Pulmonary artery endothelial cell (primary cell): Measurements from ENCODE around the gene TEAD2. TPM values are rescaled to one million over a fixed set of nuclear protein-coding genes. Genes with fewer than 3 reads are reported as not detected.
A peak's percentile ranks its signal among the peaks of the same experiment; 100 is the strongest.
"Not testable (repeated sequence)": the region's sequence is repeated elsewhere in the genome, so short reads cannot be mapped to it uniquely, and the experiment has no call there.

ENCODE experiments used
- DNase-seq: peaks from one replicate; pipeline ENCODE4 v3.0.0-alpha.2; 2011; ENCODE audit warnings: low read depth, low spot score
- total RNA-seq: library from RNA; depleted of rRNA; stranded (reverse); fragments of >200 nt; gene quantifications from 2 replicates; pipeline ENCODE4 v1.2.3, GENCODE V29; 2014

Gene TEAD2
- total RNA-seq, 1 donor from 2014 or later: 46.0 TPM

- DNase-seq: no peak
Measured at GRCh38 chr19:49333418-49333805, 28.8 kb downstream of the TEAD2 start.

- DNase-seq: not testable (repeated sequence)
Measured at GRCh38 chr19:49332691-49333417, 29.4 kb downstream of the TEAD2 start.

GRCh38 chr19:49331616-49332055, 30.6 kb downstream of the TEAD2 start:
- DNase-seq: no peak

- not testable (repeated sequence) for DNase-seq
Measured at GRCh38 chr19:49331187-49331586, 31.0 kb downstream of the TEAD2 start.

- DNase-seq: no peak
Measured at GRCh38 chr19:49328741-49329140, 33.5 kb downstream of the TEAD2 start.

- no peak for DNase-seq
Measured at GRCh38 chr19:49327878-49328544, 34.2 kb downstream of the TEAD2 start.

- DNase-seq: no peak
Measured at GRCh38 chr19:49326165-49326704, 36.0 kb downstream of the TEAD2 start.

- not testable (repeated sequence) for DNase-seq
Measured at GRCh38 chr19:49325756-49326155, 36.5 kb downstream of the TEAD2 start.

GRCh38 chr19:49324801-49325576, 37.2 kb downstream of the TEAD2 start, which contains the start of gene SLC6A16:
SLC6A16 (minus strand) TSS chr19:49325191; CDS start chr19:49311347, 13,844 bp downstream.
- DNase-seq: no peak

GRCh38 chr19:49318296-49318695, 43.9 kb downstream of the TEAD2 start:
- DNase-seq: no peak

GRCh38 chr19:49316284-49316683, 45.9 kb downstream of the TEAD2 start:
- no peak for DNase-seq

- DNase-seq: no peak
Measured at GRCh38 chr19:49315111-49315510, 47.1 kb downstream of the TEAD2 start.

- no peak for DNase-seq
Measured at GRCh38 chr19:49309087-49309486, 53.1 kb downstream of the TEAD2 start.

GRCh38 chr19:49306734-49307133, 55.5 kb downstream of the TEAD2 start:
- not testable (repeated sequence) for DNase-seq

GRCh38 chr19:49301866-49302252, 60.4 kb downstream of the TEAD2 start:
- no peak for DNase-seq

GRCh38 chr19:49301165-49301865, 60.9 kb downstream of the TEAD2 start:
- DNase-seq: peak; percentile 13

GRCh38 chr19:49298653-49299052, 63.6 kb downstream of the TEAD2 start:
- not testable (repeated sequence) for DNase-seq

GRCh38 chr19:49297403-49297802, 64.8 kb downstream of the TEAD2 start:
- no peak for DNase-seq

GRCh38 chr19:49295208-49295880, 66.9 kb downstream of the TEAD2 start:
- DNase-seq: no peak

- DNase-seq: no peak
Measured at GRCh38 chr19:49294401-49294800, 67.8 kb downstream of the TEAD2 start.
